A549 (cell line): Measurements from ENCODE around the gene ADAMTSL4. TPM values are rescaled to one million over a fixed set of nuclear protein-coding genes. Genes with fewer than 3 reads are reported as not detected.
A peak's percentile ranks its signal among the peaks of the same experiment; 100 is the strongest.
"Not testable (repeated sequence)": the region's sequence is repeated elsewhere in the genome, so short reads cannot be mapped to it uniquely, and the experiment has no call there.

Source experiments
- ATAC-seq, 2 experiments: fragments of 200-7000 bp in 1 of 2; fragments of >200 bp in 1 of 2; cut with Nextera tagmentation in 1 of 2; cut with Tn5 transposase in 1 of 2; 3 replicates each; pipeline versions ENCODE4 v1.8.0 to v1.9.1; 2018 to 2020; ENCODE audit warnings: mild to moderate bottlenecking in 1 of 2, moderate library complexity in 1 of 2
- CTCF ChIA-PET: fragments of 300-600 bp; sonication (Branson Sonifier 250); formaldehyde crosslinking; extraction: SDS; loops from one replicate; lab custom pipeline; 2021; ENCODE audit warnings: antibody characterized with exemption, inconsistent platforms; lab: Yijun Ruan, JAX
- POLR2A ChIA-PET: fragments of 350-600 bp; formaldehyde crosslinking; extraction: SDS; loops from one replicate; lab custom pipeline; 2021; ENCODE audit warnings: antibody characterized with exemption, inconsistent platforms; lab: Yijun Ruan, JAX
- DNase-seq, 2 experiments: peaks; one replicate each; pipeline versions ENCODE4 v3.0.0 to v3.0.0-alpha.2; 2011 to 2016; ENCODE audit warnings: low read depth in 1 of 2, low spot score in 1 of 2
- FAIRE-seq: peaks from 2 replicates; lab custom pipeline; 2011; peaks lifted over from hg19 to GRCh38; lab: Jason Lieb, UNC
- H3K27ac ChIP-seq, 2 experiments: fragments of >200 bp; sonication (Bioruptor Twin); formaldehyde crosslinking; 3 replicates each; pipeline ENCODE4 v1.5.1; 2016 to 2017
- H3K4me1 ChIP-seq: fragments of >200 bp; sonication (Bioruptor Twin); formaldehyde crosslinking; 3 replicates; pipeline ENCODE4 v1.6.1; 2016
- H3K4me2 ChIP-seq: fragments of >200 bp; sonication (Bioruptor Twin); formaldehyde crosslinking; 3 replicates; pipeline ENCODE4 v1.6.1; 2016
- H3K4me3 ChIP-seq: fragments of >200 bp; sonication (Bioruptor Twin); formaldehyde crosslinking; 3 replicates; pipeline ENCODE4 v1.5.1; 2016
- H3K9me3 ChIP-seq: fragments of >200 bp; sonication (Bioruptor Twin); formaldehyde crosslinking; 3 replicates; pipeline ENCODE4 v1.6.1; 2016
- CEBPB ChIP-seq, 2 experiments: fragments of >200 bp in 1 of 2; sonication (Bioruptor Twin) in 1 of 2; formaldehyde crosslinking in 1 of 2; IDR thresholded peaks; 2 replicates each; pipeline ENCODE4 v1.6.1; 2012 to 2016
- CHD4 ChIP-seq: fragments of 200-600 bp; sonication (generic); IDR thresholded peaks from 2 replicates; pipeline ENCODE4 v1.6.1; 2016; ENCODE audit warnings: antibody characterized with exemption, mild to moderate bottlenecking, borderline replicate concordance
- EHF ChIP-seq: fragments of 250-450 bp; sonication (Bioruptor Pico); IDR thresholded peaks from 2 replicates; pipeline ENCODE4 v1.5.0; 2020; ENCODE audit warnings: mild to moderate bottlenecking
- FOSB ChIP-seq: fragments of 250-450 bp; sonication (Bioruptor Pico); IDR thresholded peaks from 2 replicates; pipeline ENCODE4 v1.5.0; 2020; ENCODE audit warnings: mild to moderate bottlenecking, moderate library complexity
- HES2 ChIP-seq: fragments of >200 bp; sonication (Bioruptor Twin); formaldehyde crosslinking; IDR thresholded peaks from 2 replicates; pipeline ENCODE4 v1.6.1; 2016
- HMGXB4 ChIP-seq: fragments of 250-450 bp; sonication (Bioruptor Pico); IDR thresholded peaks from 2 replicates; pipeline ENCODE4 v1.5.0; 2021; ENCODE audit warnings: mild to moderate bottlenecking, moderate library complexity, borderline replicate concordance
- HOXA7 ChIP-seq: fragments of 250-450 bp; sonication (Bioruptor Pico); IDR thresholded peaks from 2 replicates; pipeline ENCODE4 v1.5.0; 2020; ENCODE audit warnings: mild to moderate bottlenecking, moderate library complexity
- HOXB5 ChIP-seq: fragments of 250-450 bp; sonication (Bioruptor Pico); IDR thresholded peaks from 2 replicates; pipeline ENCODE4 v1.5.0; 2020; ENCODE audit warnings: mild to moderate bottlenecking, moderate library complexity
- KDM5A ChIP-seq: fragments of 200-600 bp; sonication (generic); IDR thresholded peaks from 2 replicates; pipeline ENCODE4 v1.6.1; 2016; ENCODE audit warnings: antibody characterized with exemption, mild to moderate bottlenecking
- RARB ChIP-seq: fragments of 250-450 bp; sonication (Bioruptor Pico); IDR thresholded peaks from 2 replicates; pipeline ENCODE4 v1.8.0; 2021; ENCODE audit warnings: mild to moderate bottlenecking, moderate library complexity
- RFX5 ChIP-seq: fragments of 450-650 bp; IDR thresholded peaks from 2 replicates; pipeline ENCODE4 v1.7.1; 2014; ENCODE audit warnings: antibody characterized with exemption, mild to moderate bottlenecking, moderate library complexity
- RNF2 ChIP-seq: fragments of 200-600 bp; sonication (generic); IDR thresholded peaks from 2 replicates; pipeline ENCODE4 v1.6.1; 2016; ENCODE audit warnings: low read depth, mild to moderate bottlenecking, antibody characterized with exemption, moderate library complexity, borderline replicate concordance
- USF2 ChIP-seq: fragments of 450-650 bp; IDR thresholded peaks from 2 replicates; pipeline ENCODE4 v1.6.1; 2014; ENCODE audit warnings: antibody characterized with exemption
- ZC3H11A ChIP-seq: fragments of 450-650 bp; IDR thresholded peaks from 2 replicates; pipeline ENCODE4 v1.6.1; 2014; ENCODE audit warnings: antibody characterized with exemption, mild to moderate bottlenecking
- WGBS: methylation state at CpG from one replicate; pipeline ENCODE4 v1.1.6; 2017; ENCODE audit errors: missing lambda C conversion rate; 5-methylcytosine and 5-hydroxymethylcytosine counted together
- polyA plus RNA-seq, 4 experiments: library from polyadenylated mRNA; depleted of rRNA in 3 of 4; stranded (reverse); fragments of >200 nt; fragmentation: RNase III in 1 of 4; extraction: RNeasy Plus Mini Kit Qiagen cat#74134 plus additional on column Dnase treatment in 1 of 4; gene quantifications; 2 replicates in 3 of 4; 3 replicates in 1 of 4; pipeline ENCODE4 v1.2.3, GENCODE V29; 2011 to 2017
- TF ChIP-seq, protein P1 (sequence below): IDR thresholded peaks from 2 replicates; pipeline ENCODE4 v1.6.1; 2012

ADAMTSL4 gene
- polyA plus RNA-seq, 2 of the 4 experiments (the other 2 are of a cell fraction) = 1.3 to 2.0 TPM

GRCh38 chr1:150564051-150564991, 15.1 kb downstream of the ADAMTSL4 start:
- peaks cover 77% of the 10 kb centered on the region for H3K4me1 ChIP-seq
- DNase-seq (no peak), FAIRE-seq (no peak), ATAC-seq (no peak)
- 72% methylated on average over 5 of the region's 5 CpGs for WGBS
- H3K9me3 ChIP-seq = no peaks in the 10 kb centered on the region
- ChIA-PET CTCF (interaction anchor here (0.6 to 11.6 kb wide), 7 partner anchors 14 to 554 kb away, joined by 3 to 210 read pairs (median 3); partner anchors contain the start of genes ENSA, GOLPH3L, MCL1 and OTUD7B), POLR2A (interaction anchor here (0.5 to 7.6 kb wide), 6 partner anchors 13 to 201 kb away, joined by 3 to 201 read pairs (median 10); partner anchors contain the start of genes ENSA, MCL1 and RPRD2)
- peak overlapping the region; percentile 96 for H3K4me2 ChIP-seq
- peak overlapping the region; percentile 97 to 99 for H3K27ac ChIP-seq
- no peak overlapping the region for H3K4me3 ChIP-seq
- TF ChIP-seq, protein P1, sequence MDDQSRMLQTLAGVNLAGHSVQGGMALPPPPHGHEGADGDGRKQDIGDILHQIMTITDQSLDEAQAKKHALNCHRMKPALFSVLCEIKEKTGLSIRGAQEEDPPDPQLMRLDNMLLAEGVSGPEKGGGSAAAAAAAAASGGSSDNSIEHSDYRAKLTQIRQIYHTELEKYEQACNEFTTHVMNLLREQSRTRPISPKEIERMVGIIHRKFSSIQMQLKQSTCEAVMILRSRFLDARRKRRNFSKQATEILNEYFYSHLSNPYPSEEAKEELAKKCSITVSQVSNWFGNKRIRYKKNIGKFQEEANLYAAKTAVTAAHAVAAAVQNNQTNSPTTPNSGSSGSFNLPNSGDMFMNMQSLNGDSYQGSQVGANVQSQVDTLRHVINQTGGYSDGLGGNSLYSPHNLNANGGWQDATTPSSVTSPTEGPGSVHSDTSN = no peak
- TF ChIP-seq RARB = no peak
- TF ChIP-seq HMGXB4 (CRISPR knock-in tag) = no peak
- no peak for TF ChIP-seq EHF (CRISPR knock-in tag)
- no peak for TF ChIP-seq RFX5
- no peak for TF ChIP-seq CHD4
- no peak for TF ChIP-seq HES2
- no peak for TF ChIP-seq KDM5A
- no peak for TF ChIP-seq RNF2
- TF ChIP-seq CEBPB (IDR thresholded peaks at IDR 0.05) = no peak
- TF ChIP-seq USF2 = no peak
- no peak for TF ChIP-seq HOXA7 (CRISPR knock-in tag)
- TF ChIP-seq ZC3H11A = no peak
- no peak for TF ChIP-seq HOXB5 (CRISPR knock-in tag)

- POLR2A ChIA-PET = interaction anchor here (0.5 to 7.6 kb wide), 4 partner anchors 12 to 202 kb away, joined by 3 to 201 read pairs (median 4); partner anchors contain the start of genes GOLPH3L, MCL1 and RPRD2
- CTCF ChIA-PET = interaction anchor here (1.7 to 11.6 kb wide), 3 partner anchors 13 to 59 kb away, joined by 3 to 210 read pairs (median 140); partner anchors contain the start of genes ENSA and MCL1
- not testable (repeated sequence) for H3K9me3 ChIP-seq, FAIRE-seq, ATAC-seq, H3K4me2 ChIP-seq, H3K4me3 ChIP-seq, DNase-seq
- peak overlapping the region; percentile 97 to 99; a peak in 4 of 6 replicates for H3K27ac ChIP-seq
- peaks cover 81% of the 10 kb centered on the region for H3K4me1 ChIP-seq
- 92% methylated on average over 14 of the region's 14 CpGs for WGBS
- TF ChIP-seq FOSB (CRISPR knock-in tag) = 0 out of 2 replicates have a peak, but pooled peaks have one; percentile 1
- TF ChIP-seq, all 56 proteins: peak for 1; not testable (repeated sequence) for 55
Measured at GRCh38 chr1:150565240-150565991, 16.2 kb downstream of the ADAMTSL4 start.
